PFSK-1 (cell line): ENCODE data around the gene PROX2.

Experiments used
- POLR2AphosphoS5 ChIP-seq: IDR thresholded peaks from 2 replicates; pipeline ENCODE4 v1.6.1; 2012; ENCODE audit warnings: low read depth, mild to moderate bottlenecking, control low read depth, low read length, moderate library complexity
- REST ChIP-seq, 2 experiments: IDR thresholded peaks; 2 replicates each; pipeline versions ENCODE4 v1.6.1 to v1.8.0; 2011 to 2012; ENCODE audit warnings: low read depth in 2 of 2, low read length in 2 of 2, control low read depth in 1 of 2, inconsistent platforms in 1 of 2, mild to moderate bottlenecking in 1 of 2, moderate library complexity in 1 of 2; ENCODE audit not compliant: insufficient read depth in 1 of 2
- SIN3A ChIP-seq: IDR thresholded peaks from 2 replicates; pipeline ENCODE4 v1.6.1; 2012; ENCODE audit warnings: mild to moderate bottlenecking, low read length, moderate library complexity, borderline replicate concordance; ENCODE audit not compliant: insufficient read depth
- TAF1 ChIP-seq: IDR thresholded peaks from 2 replicates; pipeline ENCODE4 v1.6.1; 2012; ENCODE audit warnings: low read length, control low read depth, borderline replicate concordance; ENCODE audit not compliant: insufficient read depth

- TF ChIP-seq POLR2AphosphoS5 (no peak), TAF1 (no peak), SIN3A (no peak), REST (IDR thresholded peaks at IDR 0.05; ENCODE audit: insufficient read depth in 1 of 2, low read depth in 2 of 2, low read length in 2 of 2) (no peak)
Measured at GRCh38 chr14:74868739-74869138, 7.2 kb downstream of the PROX2 start.
